GM19351 (cell line): ENCODE results near the gene CETN2.

Experiments used
- ATAC-seq: cut with Tn5 transposase; IDR thresholded peaks from one replicate; pipeline ENCODE4 v1.9.1; 2021; ENCODE audit warnings: mild to moderate bottlenecking, moderate library complexity; ENCODE audit not compliant: unreplicated experiment

The CETN2 gene

GRCh38 chrX:152833378-152833777 is 2.8 kb upstream of the CETN2 start:
- ATAC-seq = no peak

GRCh38 chrX:152832520-152832919 is 2.0 kb upstream of the CETN2 start:
- ATAC-seq = no peak

- no peak for ATAC-seq
Measured at GRCh38 chrX:152831391-152831790, 834 bp upstream of the CETN2 start.

- ATAC-seq = no peak
Measured at GRCh38 chrX:152824841-152825374, 5.6 kb downstream of the CETN2 start.

GRCh38 chrX:152823657-152824056 is 6.9 kb downstream of the CETN2 start:
- ATAC-seq = no peak

- no peak for ATAC-seq
Measured at GRCh38 chrX:152822383-152823086, 8.0 kb downstream of the CETN2 start.

- no peak for ATAC-seq
Measured at GRCh38 chrX:152821145-152821765, 9.3 kb downstream of the CETN2 start.

GRCh38 chrX:152819732-152820131 is 10.8 kb downstream of the CETN2 start:
- no peak for ATAC-seq

- no peak for ATAC-seq
Measured at GRCh38 chrX:152819266-152819665, 11.3 kb downstream of the CETN2 start.

GRCh38 chrX:152818356-152818755 is 12.2 kb downstream of the CETN2 start:
- ATAC-seq = no peak

GRCh38 chrX:152817078-152817764 is 13.3 kb downstream of the CETN2 start:
- ATAC-seq = no peak

GRCh38 chrX:152814048-152814447 is 16.5 kb downstream of the CETN2 start:
- no peak for ATAC-seq

GRCh38 chrX:152813206-152813605 is 17.4 kb downstream of the CETN2 start:
- no peak for ATAC-seq

GRCh38 chrX:152810403-152810802 is 20.2 kb downstream of the CETN2 start:
- ATAC-seq = no peak

- no peak for ATAC-seq
Measured at GRCh38 chrX:152806035-152806434, 24.5 kb downstream of the CETN2 start.

GRCh38 chrX:152798945-152799344 is 31.6 kb downstream of the CETN2 start:
- ATAC-seq = no peak

GRCh38 chrX:152787062-152787461 is 43.5 kb downstream of the CETN2 start:
- peak; percentile 97 for ATAC-seq
